GM12878 (cell line): ENCODE data around the gene PSMB5. TPM values are rescaled to one million over a fixed set of nuclear protein-coding genes. Genes with fewer than 3 reads are reported as not detected.

Experiments used
- ATAC-seq: fragments of 200-7000 bp; cut with Tn5 transposase; 3 replicates; pipeline ENCODE4 v1.9.1; 2020; ENCODE audit warnings: mild to moderate bottlenecking, moderate library complexity
- BruUV-seq: library from RNA; stranded (reverse); fragments of 400-500 nt; replicated peaks from 2 replicates; lab custom pipeline; 2021; lab: Mats Ljungman, UMichigan
- CTCF ChIA-PET: fragments of 300-600 bp; sonication (Branson Sonifier 250); formaldehyde crosslinking; extraction: SDS; loops from one replicate; lab custom pipeline; 2021; ENCODE audit warnings: inconsistent platforms; lab: Yijun Ruan, JAX
- POLR2A ChIA-PET: fragments of 350-600 bp; formaldehyde crosslinking; extraction: SDS; loops from one replicate; lab custom pipeline; 2021; ENCODE audit warnings: inconsistent platforms; lab: Charles Lee
- RAD21 ChIA-PET: fragments of 300-600 bp; sonication (Branson Sonifier 250); formaldehyde crosslinking; loops from one replicate; lab custom pipeline; 2023; ENCODE audit warnings: antibody characterized with exemption; ENCODE audit not compliant: unreplicated experiment; lab: Charles Lee
- SMC1A ChIA-PET: fragments of 300-600 bp; sonication (Branson Sonifier 250); formaldehyde crosslinking; loops from one replicate; lab custom pipeline; 2023; ENCODE audit not compliant: unreplicated experiment, uncharacterized antibody; lab: Charles Lee
- DNase-seq: peaks from one replicate; pipeline ENCODE4 v3.0.0-alpha.2; 2011; ENCODE audit warnings: low read depth, low spot score
- FAIRE-seq: peaks from 3 replicates; lab custom pipeline; 2011; peaks lifted over from hg19 to GRCh38; lab: Jason Lieb, UNC
- H2AFZ ChIP-seq: 2 replicates; pipeline ENCODE4 v1.6.0; 2011; ENCODE audit warnings: low read depth, low read length, control low read depth; ENCODE audit not compliant: control insufficient read depth
- H3K27ac ChIP-seq: 2 replicates; pipeline ENCODE4 v1.5.1; 2011; ENCODE audit warnings: control low read depth; ENCODE audit not compliant: control insufficient read depth, insufficient read depth
- H3K27me3 ChIP-seq, 2 experiments: replicated peaks in 1 of 2; 2 replicates each; pipeline versions ENCODE4 v1.6.0 to v1.6.1; 2011; ENCODE audit warnings: low read length in 1 of 2; ENCODE audit not compliant: control insufficient read depth in 2 of 2, insufficient read depth in 2 of 2
- H3K36me3 ChIP-seq, 2 experiments: 2 replicates each; pipeline ENCODE4 v1.5.1; 2011; ENCODE audit warnings: low read length in 1 of 2; ENCODE audit not compliant: control insufficient read depth in 2 of 2, insufficient read depth in 2 of 2
- H3K4me1 ChIP-seq: 2 replicates; pipeline ENCODE4 v1.6.1; 2011; ENCODE audit warnings: mild to moderate bottlenecking, low read length, moderate library complexity, mixed read lengths; ENCODE audit not compliant: control insufficient read depth, insufficient read depth
- H3K4me2 ChIP-seq: 2 replicates; pipeline ENCODE4 v1.6.0; 2011; ENCODE audit warnings: control low read depth; ENCODE audit not compliant: control insufficient read depth, insufficient read depth
- H3K4me3 ChIP-seq: fragments of 200-600 bp; sonication (generic); 2 replicates; pipeline ENCODE4 v1.5.1; 2016
- H3K79me2 ChIP-seq: 2 replicates; pipeline ENCODE4 v1.6.0; 2011; ENCODE audit warnings: low read length; ENCODE audit not compliant: control insufficient read depth, insufficient read depth
- H3K9ac ChIP-seq: 2 replicates; pipeline ENCODE4 v1.8.0; 2011; ENCODE audit warnings: low read length, control low read depth, mixed read lengths; ENCODE audit not compliant: control insufficient read depth, insufficient read depth
- H3K9me3 ChIP-seq: replicated peaks from 3 replicates; pipeline ENCODE4 v1.5.1; 2011; ENCODE audit warnings: mild to moderate bottlenecking, low read length; ENCODE audit not compliant: control insufficient read depth, insufficient read depth
- H4K20me1 ChIP-seq: 2 replicates; pipeline ENCODE4 v1.6.0; 2011; ENCODE audit not compliant: control insufficient read depth, insufficient read depth
- BACH1 ChIP-seq: fragments of 450-650 bp; IDR thresholded peaks from 2 replicates; pipeline ENCODE4 v1.6.1; 2017; ENCODE audit warnings: mild to moderate bottlenecking, borderline replicate concordance
- BHLHE40 ChIP-seq, 2 experiments: fragments of 450-650 bp in 1 of 2; IDR thresholded peaks; 2 replicates each; pipeline ENCODE4 v1.6.1; 2011 to 2017; ENCODE audit warnings: low read depth in 2 of 2, borderline replicate concordance in 1 of 2, improper control_type of control experiment in 1 of 2, low read length in 1 of 2, mild to moderate bottlenecking in 1 of 2
- CHD1 ChIP-seq: IDR thresholded peaks from 2 replicates; pipeline ENCODE4 v1.6.1; 2012; ENCODE audit warnings: low read depth, low read length, improper control_type of control experiment
- HCFC1 ChIP-seq: fragments of 150-350 bp; IDR thresholded peaks from 2 replicates; pipeline ENCODE4 v1.6.1; 2014; ENCODE audit warnings: low read length
- MEF2B ChIP-seq: fragments of 450-650 bp; IDR thresholded peaks from 2 replicates; pipeline ENCODE4 v1.6.1; 2018; ENCODE audit warnings: mild to moderate bottlenecking, moderate library complexity; ENCODE audit not compliant: partially characterized antibody, poor library complexity, severe bottlenecking
- POLR2AphosphoS5 ChIP-seq: IDR thresholded peaks from 2 replicates; pipeline ENCODE4 v1.6.1; 2011; ENCODE audit warnings: mild to moderate bottlenecking, low read length, inconsistent platforms
- RBBP5 ChIP-seq: fragments of 200-600 bp; sonication (generic); conservative IDR thresholded peaks from 2 replicates; pipeline ENCODE4 v1.6.1; 2016
- SMAD5 ChIP-seq: IDR thresholded peaks from 2 replicates; pipeline ENCODE4 v1.6.1; 2016; ENCODE audit warnings: antibody characterized with exemption, low read depth
- SMC3 ChIP-seq: IDR thresholded peaks from 2 replicates; pipeline ENCODE4 v1.6.1; 2011; ENCODE audit warnings: low read length, improper control_type of control experiment, borderline replicate concordance
- SUPT20H ChIP-seq: IDR thresholded peaks from 2 replicates; pipeline ENCODE4 v1.6.1; 2011; ENCODE audit warnings: low read depth, mild to moderate bottlenecking, low read length, moderate library complexity, borderline replicate concordance; ENCODE audit not compliant: control insufficient read depth
- TBL1XR1 ChIP-seq: IDR thresholded peaks from 2 replicates; pipeline ENCODE4 v1.6.1; 2012; ENCODE audit warnings: low read depth, low read length, improper control_type of control experiment
- YY1 ChIP-seq: IDR thresholded peaks from 2 replicates; pipeline ENCODE4 v1.6.1; 2011; ENCODE audit warnings: low read depth, mild to moderate bottlenecking, low read length
- WGBS: methylation state at CpG from one replicate; pipeline ENCODE4 v1.1.6; 2016; ENCODE audit warnings: low lambda C conversion rate; ENCODE audit not compliant: insufficient replicate concordance, insufficient coverage; ENCODE audit errors: missing lambda C conversion rate; 5-methylcytosine and 5-hydroxymethylcytosine counted together
- in situ Hi-C: fragments of 300-500 bp; cut with MboI; formaldehyde crosslinking; loops from 9 replicates; pipeline ENCODE4 v1.14.3; 2018; ENCODE audit warnings: mixed read lengths
- intact Hi-C: fragments of 100-400 bp; cut with micrococcal nuclease; formaldehyde crosslinking; loops from one replicate; pipeline ENCODE4 v1.14.2; 2022; ENCODE audit not compliant: unreplicated experiment
- polyA plus RNA-seq, 11 experiments: library from polyadenylated mRNA; depleted of rRNA in 4 of 11; unstranded in 6 of 11; stranded (reverse) in 5 of 11; fragments of >200 nt; fragmentation: Nextera tagmentation in 4 of 11; fragmentation: Illumina TruSeq in 1 of 11; extraction: Ambion mirVana in 4 of 11; extraction: Trizol in 1 of 11; gene quantifications; 1 replicate in 1 of 11; 2 replicates in 10 of 11; pipeline versions ENCODE4 v1.2.1 to v1.2.3, GENCODE V29; 2011 to 2016; ENCODE audit warnings: inconsistent platforms in 2 of 11, missing spikeins in 2 of 11, low read depth in 1 of 11
- total RNA-seq, 4 experiments: library from RNA; depleted of rRNA in 3 of 4; stranded (reverse); fragments of >200 nt in 3 of 4; fragmentation: Illumina TruSeq in 1 of 4; extraction: Trizol in 1 of 4; gene quantifications; 2 replicates each; pipeline versions ENCODE4 v1.2.1 to v1.2.3, GENCODE V29; 2013 to 2021
- TF ChIP-seq, protein P1 (sequence below): fragments of 450-650 bp; IDR thresholded peaks from 2 replicates; pipeline ENCODE4 v1.6.1; 2017; ENCODE audit warnings: mild to moderate bottlenecking, moderate library complexity
- TF ChIP-seq, protein P2 (sequence below): IDR thresholded peaks from 2 replicates; pipeline ENCODE4 v1.6.1; 2012; ENCODE audit warnings: low read depth, low read length, improper control_type of control experiment

PSMB5 gene
- total and polyA plus RNA-seq, 10 of the 15 experiments (the other 5 are each of a cell fraction or from before 2014, with no cell fraction given) = 84.5 to 802 (median 144) TPM

DNA sequence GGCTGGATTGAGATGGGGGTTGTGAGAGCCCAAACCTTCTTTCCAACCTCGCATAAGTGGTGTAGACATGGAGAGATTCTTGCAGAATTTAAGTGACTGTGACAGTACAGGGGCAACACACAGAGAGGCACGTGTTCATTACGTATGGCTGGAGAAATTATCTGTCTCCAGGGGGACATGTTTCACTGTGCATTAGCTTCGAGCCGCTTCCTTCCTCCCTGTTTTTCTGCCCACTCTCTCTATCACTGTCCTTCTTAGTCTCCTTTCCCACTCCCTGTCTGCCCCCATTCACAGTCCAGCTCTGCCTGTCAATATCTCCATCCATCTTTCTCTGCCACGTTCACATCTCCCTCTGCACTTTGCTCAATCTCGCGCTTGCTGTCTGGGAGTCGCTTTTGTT lies 13.3 kb downstream of the PSMB5 start:
- Histone ChIP-seq H3K79me2 (no peaks in the 10 kb centered on the region), H3K36me3 (peaks cover 5 to 20% of the 10 kb centered on the region in 2 experiments), H3K4me1 (no peaks in the 10 kb centered on the region), H4K20me1 (no peaks in the 10 kb centered on the region), H3K9me3 (no peaks in the 10 kb centered on the region), H3K27ac (no peak overlapping the region), H2AFZ (no peak overlapping the region), H3K4me3 (no peak overlapping the region), H3K4me2 (no peak overlapping the region), H3K9ac (no peak overlapping the region), H3K27me3 (no peaks in the 10 kb centered on the region)
- ChIA-PET CTCF (interaction anchor here (0.6 to 5.5 kb wide), 3 partner anchors 19 to 37 kb away, joined by 3 to 43 read pairs (median 4); no protein-coding TSS in a partner anchor), POLR2A (no interaction called here), RAD21 (no interaction called here), SMC1A (interaction anchor here (1.5 to 1.6 kb wide), 3 partner anchors 13 to 26 kb away, joined by 3 to 5 read pairs (median 5); no protein-coding TSS in a partner anchor)
- TF ChIP-seq, protein P1, sequence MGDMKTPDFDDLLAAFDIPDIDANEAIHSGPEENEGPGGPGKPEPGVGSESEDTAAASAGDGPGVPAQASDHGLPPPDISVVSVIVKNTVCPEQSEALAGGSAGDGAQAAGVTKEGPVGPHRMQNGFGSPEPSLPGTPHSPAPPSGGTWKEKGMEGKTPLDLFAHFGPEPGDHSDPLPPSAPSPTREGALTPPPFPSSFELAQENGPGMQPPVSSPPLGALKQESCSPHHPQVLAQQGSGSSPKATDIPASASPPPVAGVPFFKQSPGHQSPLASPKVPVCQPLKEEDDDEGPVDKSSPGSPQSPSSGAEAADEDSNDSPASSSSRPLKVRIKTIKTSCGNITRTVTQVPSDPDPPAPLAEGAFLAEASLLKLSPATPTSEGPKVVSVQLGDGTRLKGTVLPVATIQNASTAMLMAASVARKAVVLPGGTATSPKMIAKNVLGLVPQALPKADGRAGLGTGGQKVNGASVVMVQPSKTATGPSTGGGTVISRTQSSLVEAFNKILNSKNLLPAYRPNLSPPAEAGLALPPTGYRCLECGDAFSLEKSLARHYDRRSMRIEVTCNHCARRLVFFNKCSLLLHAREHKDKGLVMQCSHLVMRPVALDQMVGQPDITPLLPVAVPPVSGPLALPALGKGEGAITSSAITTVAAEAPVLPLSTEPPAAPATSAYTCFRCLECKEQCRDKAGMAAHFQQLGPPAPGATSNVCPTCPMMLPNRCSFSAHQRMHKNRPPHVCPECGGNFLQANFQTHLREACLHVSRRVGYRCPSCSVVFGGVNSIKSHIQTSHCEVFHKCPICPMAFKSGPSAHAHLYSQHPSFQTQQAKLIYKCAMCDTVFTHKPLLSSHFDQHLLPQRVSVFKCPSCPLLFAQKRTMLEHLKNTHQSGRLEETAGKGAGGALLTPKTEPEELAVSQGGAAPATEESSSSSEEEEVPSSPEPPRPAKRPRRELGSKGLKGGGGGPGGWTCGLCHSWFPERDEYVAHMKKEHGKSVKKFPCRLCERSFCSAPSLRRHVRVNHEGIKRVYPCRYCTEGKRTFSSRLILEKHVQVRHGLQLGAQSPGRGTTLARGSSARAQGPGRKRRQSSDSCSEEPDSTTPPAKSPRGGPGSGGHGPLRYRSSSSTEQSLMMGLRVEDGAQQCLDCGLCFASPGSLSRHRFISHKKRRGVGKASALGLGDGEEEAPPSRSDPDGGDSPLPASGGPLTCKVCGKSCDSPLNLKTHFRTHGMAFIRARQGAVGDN = no peak
- TF ChIP-seq SMC3 (no peak), RBBP5 (no peak), MEF2B (no peak), HCFC1 (no peak), BHLHE40 (IDR thresholded peaks at IDR 0.05; ENCODE audit: borderline replicate concordance in 1 of 2, low read depth in 2 of 2, low read length in 1 of 2) (no peak), CHD1 (no peak), YY1 (no peak), POLR2AphosphoS5 (no peak), SMAD5 (no peak), TBL1XR1 (no peak), BACH1 (no peak), SUPT20H (no peak)
- TF ChIP-seq, protein P2, sequence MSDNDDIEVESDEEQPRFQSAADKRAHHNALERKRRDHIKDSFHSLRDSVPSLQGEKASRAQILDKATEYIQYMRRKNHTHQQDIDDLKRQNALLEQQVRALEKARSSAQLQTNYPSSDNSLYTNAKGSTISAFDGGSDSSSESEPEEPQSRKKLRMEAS = no peak
- BruUV-seq = no TSS peak
- in situ Hi-C loops (no loop called here), intact Hi-C loops (no loop called here)
- ATAC-seq (no peak), DNase-seq (no peak), FAIRE-seq (no peak)
- WGBS = 100% methylated on average over 9 of the region's 9 CpGs
